ENCODE results near the gene NPSR1.

DNA sequence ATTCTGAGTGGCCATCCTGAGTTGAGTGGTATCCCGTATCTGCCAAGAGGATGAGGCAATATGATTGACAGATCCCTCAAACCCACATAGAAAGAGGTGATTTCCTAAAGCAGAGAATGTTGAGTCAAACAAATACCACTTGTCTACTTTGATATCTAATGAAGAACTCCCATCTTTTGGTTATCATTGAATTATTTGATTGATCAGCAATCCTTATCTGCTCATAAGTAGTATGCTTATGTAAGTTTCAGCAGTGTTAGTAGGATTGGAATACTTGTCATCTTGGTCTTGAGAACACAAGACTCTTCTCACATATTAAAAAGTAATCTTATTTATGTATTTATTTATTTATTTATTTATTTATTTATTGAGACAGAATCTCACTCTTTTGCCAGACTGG is 231.9 kb downstream of the NPSR1 start:
- TF ChIP-seq CTCF (IDR thresholded peaks at IDR 0.05) (no peak), POLR2AphosphoS5 (IDR thresholded peaks at IDR 0.05) (no peak), EP300 (IDR thresholded peaks at IDR 0.05) (no peak), POLR2A (IDR thresholded peaks at IDR 0.05) (no peak)
